Epidermal melanocyte (primary cell): ENCODE measurements around the gene CARS1.

Source experiments
- DNase-seq: peaks from one replicate; pipeline ENCODE4 v3.0.0; 2011; ENCODE audit warnings: low spot score; ENCODE audit not compliant: insufficient read length

The CARS1 gene

DNA sequence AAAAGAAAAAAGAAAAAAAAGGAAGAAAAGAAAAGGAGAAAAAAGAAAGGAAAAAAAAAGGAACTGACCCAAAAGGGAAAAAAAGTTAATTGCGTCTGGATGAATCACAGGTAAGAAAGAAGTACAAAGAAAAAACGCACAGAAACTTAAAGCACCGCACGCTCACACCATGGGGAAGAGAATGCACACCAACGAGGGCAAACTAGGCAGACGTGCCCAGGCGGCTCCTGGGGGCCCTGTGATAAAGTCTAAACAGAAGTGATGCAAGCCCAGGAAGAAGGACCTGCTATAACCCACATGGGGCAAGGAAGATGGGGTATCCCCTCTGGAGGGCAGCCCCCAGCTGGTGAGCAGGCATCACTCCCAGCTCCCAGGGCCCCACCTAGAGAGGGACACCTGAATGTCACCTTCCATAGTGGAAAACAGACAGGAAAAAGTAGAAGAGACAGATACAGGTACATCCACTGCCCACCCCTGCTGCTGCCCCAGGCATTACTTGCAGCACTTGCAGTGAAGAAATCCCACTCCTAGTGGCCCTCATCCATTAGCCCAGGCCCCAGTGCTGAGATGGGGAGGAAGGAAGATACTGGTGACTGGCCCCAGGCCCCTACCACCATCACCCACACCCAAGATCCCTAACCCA, 94.0 kb downstream of the CARS1 start:
- no peak for DNase-seq

GRCh38 chr11:2961080-2961479, 96.1 kb downstream of the CARS1 start:
- no peak for DNase-seq

GRCh38 chr11:2960139-2960538, 97.1 kb downstream of the CARS1 start:
- no peak for DNase-seq

DNA sequence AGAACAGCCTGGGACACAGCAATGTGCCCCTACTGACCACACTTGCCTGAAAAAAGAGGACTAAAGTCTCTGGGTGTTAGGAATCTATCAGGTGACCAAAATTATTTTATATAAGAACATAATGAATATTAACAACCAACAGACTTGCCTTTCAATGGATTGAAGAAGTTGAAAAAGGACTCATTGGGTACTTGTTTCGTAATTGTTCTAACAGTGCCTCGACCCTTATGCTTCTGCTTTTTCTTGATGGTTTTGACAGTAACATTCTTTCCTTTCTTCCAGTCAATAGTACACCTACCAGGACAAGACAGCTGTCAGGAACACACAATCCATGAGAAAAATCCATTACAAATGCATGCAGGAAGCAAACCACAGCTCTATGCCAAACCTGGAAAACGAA, 99.0 kb downstream of the CARS1 start:
- DNase-seq, result no peak

DNA sequence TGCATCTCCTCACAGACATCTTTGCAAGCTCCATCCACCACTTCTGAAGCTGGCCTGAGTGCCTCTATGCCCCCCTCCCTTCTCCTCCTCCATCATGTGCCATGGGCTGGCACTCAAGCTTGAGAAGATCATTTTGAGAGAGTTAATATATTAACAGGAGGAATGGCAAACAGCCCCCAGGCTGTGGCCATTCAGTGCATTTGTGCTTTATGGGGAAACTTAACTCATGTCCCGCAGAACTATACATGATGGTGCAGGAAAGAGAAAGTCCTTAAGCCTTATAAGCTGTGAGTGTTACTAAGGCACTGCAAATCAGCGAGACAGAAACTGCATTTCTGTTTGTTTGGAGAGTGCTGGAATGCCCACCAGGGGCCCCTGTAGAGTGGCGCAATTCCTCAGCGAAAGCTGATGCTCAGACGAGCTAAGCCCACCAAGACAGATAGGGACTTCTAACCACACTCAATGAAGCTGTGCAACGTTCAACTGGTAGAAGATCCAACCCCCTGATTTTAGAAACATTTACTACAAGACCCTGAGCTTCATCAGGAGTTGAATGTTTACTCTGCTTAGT, 101.2 kb downstream of the CARS1 start:
- no peak for DNase-seq

GRCh38 chr11:2954263-2954662, 103.0 kb downstream of the CARS1 start:
- DNase-seq, result no peak

DNA sequence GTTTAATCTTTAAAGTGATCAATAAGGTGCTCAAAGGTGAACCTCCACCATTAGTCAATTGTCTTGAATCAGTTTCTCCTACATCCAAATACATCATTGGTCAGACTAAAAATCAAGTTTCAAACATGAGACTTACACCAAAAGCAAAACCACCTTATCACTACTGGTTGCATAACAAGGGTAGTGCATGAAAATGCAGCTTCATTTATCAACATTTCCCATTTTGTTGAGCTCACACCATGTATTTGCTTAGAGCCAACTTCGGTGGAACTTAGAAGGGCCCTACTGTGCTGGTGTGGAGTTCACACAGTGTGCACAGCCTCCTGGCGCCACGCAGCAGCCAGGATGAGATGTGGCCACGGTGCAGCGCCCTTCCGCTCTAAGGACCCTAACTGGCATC, 104.9 kb downstream of the CARS1 start:
- no peak for DNase-seq

DNA sequence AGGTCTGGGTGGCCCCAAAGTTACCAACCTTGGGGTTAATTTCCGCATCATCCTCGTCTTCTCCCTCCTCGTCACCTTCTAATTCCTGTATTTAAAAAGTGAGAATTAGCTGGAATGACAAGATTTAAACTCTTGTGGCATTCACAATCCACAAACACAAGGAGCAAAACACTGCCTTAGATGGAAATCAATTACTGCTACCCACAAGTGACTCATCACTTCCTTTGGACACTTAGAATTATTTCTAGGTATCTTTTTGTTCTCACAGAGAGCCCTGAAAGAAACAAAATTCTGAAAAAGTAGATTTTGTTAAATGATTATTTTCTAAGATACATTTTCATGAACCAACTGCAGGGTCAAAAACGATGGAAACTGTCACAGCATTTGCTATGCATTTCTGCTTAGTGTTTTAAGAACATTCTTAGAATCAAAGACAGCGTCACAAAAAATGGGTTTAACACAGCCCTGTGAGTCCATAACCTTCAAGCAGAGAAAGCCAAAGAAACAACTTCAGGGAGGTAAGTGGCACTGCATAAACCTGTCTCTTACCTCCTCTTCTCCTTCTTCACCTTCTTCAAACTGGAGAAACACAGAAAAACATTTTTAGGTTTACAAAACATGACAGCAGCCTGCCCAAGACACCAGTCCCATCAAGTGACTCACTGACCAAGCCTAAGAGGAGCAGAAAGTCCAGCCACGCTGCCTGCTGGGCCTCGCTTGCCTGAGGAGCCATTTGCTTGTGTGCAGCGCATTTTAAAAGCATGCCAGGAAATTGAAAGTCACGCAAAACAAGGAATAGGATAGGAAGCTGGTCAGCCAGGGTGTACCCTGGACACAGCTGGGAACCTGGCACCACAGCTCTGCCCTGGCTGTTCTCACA, 105.8 kb downstream of the CARS1 start:
- DNase-seq, result no peak
